Stomach (tissue), 4 donors: ENCODE data around the gene OLA1.

Experiments used
- EP300 ChIP-seq: sonication (generic); formaldehyde crosslinking; IDR thresholded peaks from one replicate; pipeline ENCODE4 v1.6.1; 2017; ENCODE audit warnings: antibody characterized with exemption
- POLR2A ChIP-seq, 4 donors: fragments of 450-650 bp; IDR thresholded peaks; one replicate each; pipeline ENCODE4 v1.6.1; 2016; ENCODE audit warnings: antibody characterized with exemption in 4 of 4, control low read depth in 2 of 4, mild to moderate bottlenecking in 1 of 4, moderate library complexity in 1 of 4
- POLR2AphosphoS5 ChIP-seq, 3 donors: sonication (generic); formaldehyde crosslinking; IDR thresholded peaks; one replicate each; pipeline ENCODE4 v1.6.1; 2016; ENCODE audit warnings: antibody characterized with exemption in 3 of 3
- TF ChIP-seq, protein P1 (sequence below), 7 experiments: fragments of 450-650 bp in 4 of 7; fragments of 200-600 bp in 3 of 7; sonication (generic) in 3 of 7; IDR thresholded peaks; one replicate each; pipeline ENCODE4 v1.5.1; 2016 to 2019; ENCODE audit warnings: antibody characterized with exemption in 7 of 7, control low read depth in 2 of 7, mild to moderate bottlenecking in 1 of 7

DNA sequence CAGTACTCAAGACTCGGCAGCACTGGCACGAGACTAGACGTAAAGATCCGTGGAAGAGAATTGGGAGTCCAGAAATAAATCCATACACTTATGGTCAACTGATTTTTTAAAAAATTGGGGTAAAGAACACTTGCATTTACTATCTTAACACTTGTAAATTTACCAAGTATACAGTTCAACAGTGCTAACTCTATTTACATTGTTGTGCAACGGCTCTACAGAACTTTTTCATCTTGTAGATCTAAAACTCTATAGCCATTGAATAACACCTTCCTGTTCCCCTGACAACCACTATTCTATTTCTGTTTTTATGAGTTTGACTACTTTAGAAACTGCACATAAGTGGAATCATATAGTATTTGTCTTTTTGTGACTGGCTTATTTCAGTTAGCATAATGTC, 153.8 kb downstream of the OLA1 start:
- no peak for TF ChIP-seq EP300
- TF ChIP-seq, protein P1, sequence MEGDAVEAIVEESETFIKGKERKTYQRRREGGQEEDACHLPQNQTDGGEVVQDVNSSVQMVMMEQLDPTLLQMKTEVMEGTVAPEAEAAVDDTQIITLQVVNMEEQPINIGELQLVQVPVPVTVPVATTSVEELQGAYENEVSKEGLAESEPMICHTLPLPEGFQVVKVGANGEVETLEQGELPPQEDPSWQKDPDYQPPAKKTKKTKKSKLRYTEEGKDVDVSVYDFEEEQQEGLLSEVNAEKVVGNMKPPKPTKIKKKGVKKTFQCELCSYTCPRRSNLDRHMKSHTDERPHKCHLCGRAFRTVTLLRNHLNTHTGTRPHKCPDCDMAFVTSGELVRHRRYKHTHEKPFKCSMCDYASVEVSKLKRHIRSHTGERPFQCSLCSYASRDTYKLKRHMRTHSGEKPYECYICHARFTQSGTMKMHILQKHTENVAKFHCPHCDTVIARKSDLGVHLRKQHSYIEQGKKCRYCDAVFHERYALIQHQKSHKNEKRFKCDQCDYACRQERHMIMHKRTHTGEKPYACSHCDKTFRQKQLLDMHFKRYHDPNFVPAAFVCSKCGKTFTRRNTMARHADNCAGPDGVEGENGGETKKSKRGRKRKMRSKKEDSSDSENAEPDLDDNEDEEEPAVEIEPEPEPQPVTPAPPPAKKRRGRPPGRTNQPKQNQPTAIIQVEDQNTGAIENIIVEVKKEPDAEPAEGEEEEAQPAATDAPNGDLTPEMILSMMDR (IDR thresholded peaks at IDR 0.05), result no peak
- no peak for TF ChIP-seq POLR2A (IDR thresholded peaks at IDR 0.05)
- no peak for TF ChIP-seq POLR2AphosphoS5 (IDR thresholded peaks at IDR 0.05)
